Cardiac fibroblast (primary cell): Measurements from ENCODE around the gene SRP14.
A peak's percentile ranks its signal among the peaks of the same experiment; 100 is the strongest.

Experiments used
- DNase-seq, 2 donors: peaks; one replicate each; pipeline versions ENCODE4 v3.0.0 to v3.0.0-alpha.2; 2010; ENCODE audit warnings: low read depth in 2 of 2
- H3K4me3 ChIP-seq, 2 donors: replicated peaks in 1 of 2; 1 replicate in 1 of 2; 2 replicates in 1 of 2; pipeline ENCODE4 v1.5.1; 2011; ENCODE audit warnings: low read depth in 2 of 2, low read length in 2 of 2, mild to moderate bottlenecking in 2 of 2, moderate library complexity in 1 of 2
- CTCF ChIP-seq: IDR thresholded peaks from one replicate; pipeline ENCODE4 v1.5.1; 2011; ENCODE audit warnings: low read depth, mild to moderate bottlenecking, low read length, inconsistent platforms

Gene SRP14

DNA sequence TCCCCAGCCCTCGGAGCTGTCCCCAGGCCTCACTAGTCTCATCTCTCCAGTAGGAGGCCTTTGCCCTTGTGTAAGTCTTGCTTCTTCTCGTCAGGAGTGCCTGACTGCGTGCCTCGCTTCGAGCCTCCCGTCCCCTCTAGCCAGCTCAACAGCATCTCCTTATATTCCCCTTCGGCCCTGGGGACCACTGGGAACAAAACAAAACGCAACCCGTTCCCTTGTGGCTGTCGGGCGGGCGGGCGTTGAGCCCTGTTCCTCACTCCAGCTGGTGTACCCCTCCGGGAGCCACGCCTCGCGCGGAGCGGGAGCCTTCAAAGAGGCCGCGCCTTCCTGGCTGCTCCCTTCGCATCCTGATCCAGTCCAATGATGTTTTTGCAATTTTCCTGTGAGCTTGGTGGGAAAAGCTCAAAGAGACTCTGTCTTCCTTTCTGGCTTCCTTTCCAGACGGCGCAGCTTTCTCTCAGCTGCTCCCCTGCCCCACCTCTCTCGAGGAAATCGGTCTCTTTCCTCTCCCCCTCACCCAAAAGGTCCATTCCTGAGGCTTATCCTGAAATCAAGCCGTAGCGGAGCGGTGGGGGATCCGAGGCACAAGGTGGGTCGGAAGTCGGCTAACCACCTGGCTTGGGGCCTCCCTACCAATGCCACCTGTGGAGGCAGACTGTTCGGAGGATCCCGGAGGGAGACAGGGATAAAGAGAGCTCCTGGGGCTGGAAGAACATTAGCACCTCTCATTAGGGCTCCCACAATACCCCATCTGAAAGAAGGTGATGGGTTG is 33.4 kb upstream of the SRP14 start:
- no peak overlapping the region for H3K4me3 ChIP-seq
- no peak for TF ChIP-seq CTCF
- no peak for DNase-seq

DNA sequence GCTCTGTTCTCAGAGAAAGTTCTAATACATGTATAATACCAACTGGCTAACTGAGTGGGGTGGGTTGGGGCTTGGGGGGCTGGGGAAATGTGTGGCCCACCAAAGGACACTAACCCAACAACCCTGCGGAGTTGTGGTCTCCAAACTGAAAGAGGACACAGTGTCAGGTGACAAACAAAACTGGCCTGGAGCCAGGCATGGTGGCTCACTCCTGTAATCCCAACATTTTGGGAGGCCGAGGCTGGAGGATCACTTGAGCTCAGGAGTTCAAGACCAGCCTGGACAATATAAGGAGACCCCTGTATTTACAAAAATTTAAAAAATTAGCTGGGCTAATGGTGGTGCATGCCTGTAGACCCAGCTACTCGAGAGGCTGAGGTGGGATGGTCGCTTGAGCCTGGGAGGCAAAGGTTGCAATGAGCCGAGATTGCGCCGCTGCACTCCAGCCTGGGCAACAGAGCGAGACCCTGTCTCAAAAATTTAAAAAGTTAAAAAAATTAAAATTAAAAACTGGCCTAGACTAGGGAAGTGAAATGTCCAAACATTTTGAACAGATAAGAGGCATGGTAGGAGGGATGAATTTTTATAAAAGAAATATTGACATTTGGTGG is 31.7 kb upstream of the SRP14 start:
- TF ChIP-seq CTCF = no peak
- DNase-seq = no peak
- no peak overlapping the region for H3K4me3 ChIP-seq

DNA sequence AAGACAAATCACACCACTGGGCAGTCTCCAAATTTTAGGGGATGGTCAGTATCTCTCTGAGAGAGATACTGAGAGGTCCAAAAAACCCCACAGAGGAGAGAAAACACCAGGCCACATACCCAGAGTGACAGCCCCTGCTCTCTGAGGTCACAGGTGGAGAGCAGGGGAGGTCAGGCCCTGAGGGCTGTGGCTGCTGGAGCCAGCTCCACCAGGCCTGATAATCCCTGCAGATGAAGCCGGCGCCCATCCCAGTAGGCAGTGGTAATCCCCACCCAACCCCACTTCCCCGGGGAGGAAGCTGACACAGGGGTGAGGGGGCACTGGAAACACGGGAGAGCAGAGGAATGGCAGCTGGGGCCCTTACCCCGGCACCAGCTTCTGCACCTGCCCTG is 31.2 kb upstream of the SRP14 start:
- H3K4me3 ChIP-seq = no peak overlapping the region
- no peak for TF ChIP-seq CTCF
- no peak for DNase-seq

DNA sequence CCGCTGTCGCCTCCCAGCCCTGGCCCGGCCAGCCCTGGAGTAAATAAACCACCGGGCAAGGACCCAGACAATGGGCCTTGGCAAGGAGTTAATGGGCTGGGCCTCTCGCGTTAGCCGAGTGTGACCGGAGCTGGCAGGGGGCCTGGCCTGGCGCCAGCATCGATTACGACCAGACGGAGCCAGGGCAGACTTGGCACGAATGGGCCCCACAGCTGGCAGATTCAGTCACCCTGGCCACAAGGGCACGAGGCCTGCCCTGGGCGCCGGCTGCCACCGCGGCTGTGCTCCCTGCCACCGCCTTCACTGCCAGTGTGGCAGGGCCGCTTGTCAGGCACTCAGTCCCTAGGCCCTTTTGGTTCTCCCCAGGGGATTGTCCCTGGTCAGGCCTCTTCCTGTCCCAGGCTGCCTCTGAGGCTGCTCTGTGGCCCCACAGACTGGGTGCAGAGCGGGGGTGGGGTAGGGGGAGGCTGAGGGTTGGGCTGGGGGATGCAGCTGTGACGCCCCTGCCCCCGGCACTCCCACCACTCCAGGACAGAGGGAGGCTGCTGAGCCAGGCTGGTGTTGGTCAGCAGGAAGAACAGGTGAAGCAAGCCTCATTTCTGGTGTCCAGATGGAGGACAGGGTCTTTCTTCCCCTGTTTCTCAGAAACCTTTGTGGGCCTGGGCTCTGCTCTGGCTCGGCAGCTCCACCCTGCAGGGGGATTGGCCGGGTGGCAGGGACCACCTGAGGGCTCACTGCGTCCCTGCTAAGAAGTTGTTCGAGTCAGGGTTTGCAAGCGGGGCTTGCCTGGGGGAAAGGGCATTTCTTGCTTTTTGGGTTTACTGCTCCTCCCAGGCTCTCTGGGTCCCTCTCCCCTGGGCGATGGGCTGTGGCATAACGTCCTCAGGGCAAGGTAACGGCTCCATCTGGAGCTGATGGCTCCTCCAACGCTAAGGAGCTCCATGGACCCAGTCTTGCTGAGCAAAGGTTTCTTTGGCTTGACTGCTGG is 30.5 kb upstream of the SRP14 start:
- DNase-seq = peak; percentile 56 to 85
- TF ChIP-seq CTCF = no peak
- no peak overlapping the region for H3K4me3 ChIP-seq

GRCh38 chr15:40067921-40068624 is 29.1 kb upstream of the SRP14 start:
- TF ChIP-seq CTCF = no peak
- H3K4me3 ChIP-seq = no peak overlapping the region
- peak in 1 of 2 donors; percentile 39 for DNase-seq

GRCh38 chr15:40066589-40066988 is 27.6 kb upstream of the SRP14 start:
- TF ChIP-seq CTCF = no peak
- DNase-seq = no peak
- H3K4me3 ChIP-seq = no peak overlapping the region
